ENCODE data around the gene KATNAL1. TPM values are rescaled to one million over a fixed set of nuclear protein-coding genes. Genes with fewer than 3 reads are reported as not detected.
A peak's percentile ranks its signal among the peaks of the same experiment; 100 is the strongest.

KATNAL1 gene
- total RNA-seq, 4 donors from 2014 or later, result 4.4 to 9.8 (median 6.7) TPM

- peak; percentile 75 for DNase-seq
- peak overlapping the region in 1 of 4 donors; percentile 10 for H3K27ac ChIP-seq
- H3K4me3 ChIP-seq, result no peak overlapping the region
- no peaks in the 10 kb centered on the region for H3K36me3 ChIP-seq
- intact Hi-C loops (cut with DNase I; ENCODE audit: low total_unique reads) (no loop called here), in situ Hi-C loops (cut with MboI; ENCODE audit: low pct_ligation_motif_present in 1 of 4, low pct_unique_long_range_greater_than_20kb in 1 of 4, low sequenced_read_pairs in 3 of 4) (loop anchor here in 1 of 4 donors (25.0 kb wide), 1 partner anchor 209 kb away; no protein-coding TSS in a partner anchor)
- H3K27me3 ChIP-seq, result no peaks in the 10 kb centered on the region
- WGBS, 2 donors (ENCODE audit: low coverage in 1 of 2), result 63 to 68% methylated on average over 2 to 5 of the region's 5 CpGs
- H3K9me3 ChIP-seq, result no peaks in the 10 kb centered on the region
- peaks cover 0 to 14% (median 10%) of the 10 kb centered on the region in 4 donors for H3K4me1 ChIP-seq
- no peak for TF ChIP-seq EP300 (IDR thresholded peaks at IDR 0.05; ENCODE audit: low read depth)
- no peak for TF ChIP-seq POLR2A (IDR thresholded peaks at IDR 0.05)
- no peak for TF ChIP-seq POLR2AphosphoS5 (IDR thresholded peaks at IDR 0.05)
- no peak for TF ChIP-seq CTCF (IDR thresholded peaks at IDR 0.05)
Observed at GRCh38 chr13:30346153-30346788, 38.9 kb upstream of the KATNAL1 start.

GRCh38 chr13:30345426-30346100, 38.2 kb upstream of the KATNAL1 start:
- in situ Hi-C loops (cut with MboI; ENCODE audit: low pct_ligation_motif_present in 1 of 4, low pct_unique_long_range_greater_than_20kb in 1 of 4, low sequenced_read_pairs in 3 of 4) (loop anchor here in 1 of 4 donors (25.0 kb wide), 1 partner anchor 208 kb away; no protein-coding TSS in a partner anchor), intact Hi-C loops (cut with DNase I; ENCODE audit: low total_unique reads) (no loop called here)
- TF ChIP-seq EP300 (IDR thresholded peaks at IDR 0.05; ENCODE audit: low read depth) (no peak), CTCF (IDR thresholded peaks at IDR 0.05) (no peak), POLR2A (IDR thresholded peaks at IDR 0.05) (no peak), POLR2AphosphoS5 (IDR thresholded peaks at IDR 0.05) (no peak)
- WGBS, 2 donors (ENCODE audit: low coverage in 1 of 2), result 93 to 100% methylated on average over 1 of the region's 1 CpG
- no peak overlapping the region for H3K4me3 ChIP-seq
- H3K27me3 ChIP-seq, result no peaks in the 10 kb centered on the region
- peaks cover 0 to 21% (median 13%) of the 10 kb centered on the region in 4 donors for H3K4me1 ChIP-seq
- no peak overlapping the region for H3K27ac ChIP-seq
- no peaks in the 10 kb centered on the region for H3K36me3 ChIP-seq
- no peaks in the 10 kb centered on the region for H3K9me3 ChIP-seq
- no peak for DNase-seq

- Histone ChIP-seq H3K27ac (peak overlapping the region; percentile 62 to 84 (median 72)), H3K4me1 (peaks cover 4 to 32% (median 18%) of the 10 kb centered on the region in 4 donors), H3K4me3 (no peak overlapping the region), H3K36me3 (no peaks in the 10 kb centered on the region), H3K9me3 (no peaks in the 10 kb centered on the region), H3K27me3 (no peaks in the 10 kb centered on the region)
- 51 to 53% methylated on average over 5 to 9 of the region's 9 CpGs for WGBS, 2 donors (ENCODE audit: low coverage in 1 of 2)
- intact Hi-C loops (cut with DNase I; ENCODE audit: low total_unique reads) (no loop called here), in situ Hi-C loops (cut with MboI; ENCODE audit: low pct_ligation_motif_present in 1 of 4, low pct_unique_long_range_greater_than_20kb in 1 of 4, low sequenced_read_pairs in 3 of 4) (loop anchor here in 1 of 4 donors (25.0 kb wide), 1 partner anchor 205 kb away; no protein-coding TSS in a partner anchor)
- peak; percentile 76 for DNase-seq
- peak in 2 of 3 donors; percentile 16 to 33 for TF ChIP-seq POLR2AphosphoS5 (IDR thresholded peaks at IDR 0.05)
- no peak for TF ChIP-seq EP300 (IDR thresholded peaks at IDR 0.05; ENCODE audit: low read depth)
Observed at GRCh38 chr13:30341815-30342570, 34.6 kb upstream of the KATNAL1 start.

- no peak for TF ChIP-seq CTCF (IDR thresholded peaks at IDR 0.05)
- TF ChIP-seq POLR2AphosphoS5 (IDR thresholded peaks at IDR 0.05), result peak; percentile 41 to 71 (median 43)
- TF ChIP-seq EP300 (IDR thresholded peaks at IDR 0.05; ENCODE audit: low read depth), result no peak
- TF ChIP-seq POLR2A (IDR thresholded peaks at IDR 0.05), result no peak
- no peaks in the 10 kb centered on the region for H3K27me3 ChIP-seq
- WGBS, 2 donors (ENCODE audit: low coverage in 1 of 2), result 60 to 68% methylated on average over 3 to 10 of the region's 10 CpGs
- no peaks in the 10 kb centered on the region for H3K9me3 ChIP-seq
- peaks cover 4 to 32% (median 18%) of the 10 kb centered on the region in 4 donors for H3K4me1 ChIP-seq
- no peaks in the 10 kb centered on the region for H3K36me3 ChIP-seq
- intact Hi-C loops (cut with DNase I; ENCODE audit: low total_unique reads), result no loop called here
- peak overlapping the region; percentile 62 to 84 (median 72) for H3K27ac ChIP-seq
- H3K4me3 ChIP-seq, result no peak overlapping the region
- in situ Hi-C loops (cut with MboI; ENCODE audit: low pct_ligation_motif_present in 1 of 4, low pct_unique_long_range_greater_than_20kb in 1 of 4, low sequenced_read_pairs in 3 of 4), result loop anchor here in 1 of 4 donors (25.0 kb wide), 1 partner anchor 203 kb away; no protein-coding TSS in a partner anchor
- peak; percentile 45 for DNase-seq
Observed at GRCh38 chr13:30340331-30341250, 33.2 kb upstream of the KATNAL1 start.

Measured in transverse colon (tissue), 4 donors.